MCF 10A (cell line): ENCODE data around the gene ARHGAP19. TPM values are rescaled to one million over a fixed set of nuclear protein-coding genes. Genes with fewer than 3 reads are reported as not detected.

Source experiments
- BruUV-seq: library from RNA; stranded (reverse); fragments of 400-500 nt; replicated peaks from 2 replicates; lab custom pipeline; 2021; lab: Mats Ljungman, UMichigan
- CTCF ChIA-PET: fragments of 300-600 bp; sonication (Branson Sonifier 250); formaldehyde crosslinking; extraction: SDS; loops from one replicate; lab custom pipeline; 2021; ENCODE audit warnings: antibody characterized with exemption, inconsistent platforms; lab: Yijun Ruan, JAX
- POLR2A ChIA-PET: fragments of 300-600, 350-650 bp; sonication (Branson Sonifier 250); formaldehyde crosslinking; extraction: SDS; loops from one replicate; lab custom pipeline; 2020; ENCODE audit warnings: antibody characterized with exemption, inconsistent platforms; lab: Yijun Ruan, JAX
- DNase-seq: peaks from one replicate; pipeline ENCODE4 v3.0.0-alpha.2; 2018; ENCODE audit not compliant: unreplicated experiment
- H3K27ac Mint-ChIP-seq: one replicate; pipeline ENCODE4 v1.8.0; 2022; ENCODE audit warnings: mild to moderate bottlenecking, low read depth, mixed read lengths; ENCODE audit not compliant: unreplicated experiment
- H3K27me3 Mint-ChIP-seq: one replicate; pipeline ENCODE4 v1.8.0; 2022; ENCODE audit warnings: mixed read lengths; ENCODE audit not compliant: insufficient read depth, unreplicated experiment
- H3K36me3 Mint-ChIP-seq: one replicate; pipeline ENCODE4 v1.8.0; 2022; ENCODE audit warnings: mild to moderate bottlenecking, moderate library complexity, mixed read lengths; ENCODE audit not compliant: insufficient read depth, unreplicated experiment
- H3K4me1 Mint-ChIP-seq: one replicate; pipeline ENCODE4 v1.8.0; 2022; ENCODE audit warnings: mixed read lengths; ENCODE audit not compliant: insufficient read depth, unreplicated experiment
- H3K4me3 Mint-ChIP-seq: one replicate; pipeline ENCODE4 v1.8.0; 2022; ENCODE audit warnings: mild to moderate bottlenecking, moderate library complexity, mixed read lengths; ENCODE audit not compliant: unreplicated experiment
- H3K9me3 Mint-ChIP-seq: one replicate; pipeline ENCODE4 v1.8.0; 2022; ENCODE audit warnings: mixed read lengths; ENCODE audit not compliant: unreplicated experiment
- CTCF ChIP-seq: fragments of 200-600 bp; IDR thresholded peaks from one replicate; pipeline ENCODE4 v1.8.0; 2022; ENCODE audit warnings: antibody characterized with exemption, mild to moderate bottlenecking; ENCODE audit not compliant: unreplicated experiment
- intact Hi-C: fragments of 100-400 bp; cut with micrococcal nuclease; formaldehyde crosslinking; loops from 2 replicates; pipeline ENCODE4 v1.14.1; 2022
- total RNA-seq: library from RNA; stranded (reverse); gene quantifications from 2 replicates; pipeline ENCODE4 v1.2.3, GENCODE V29; 2022

ARHGAP19 gene
- total RNA-seq, 1 experiment from 2014 or later: 11.7 TPM

DNA sequence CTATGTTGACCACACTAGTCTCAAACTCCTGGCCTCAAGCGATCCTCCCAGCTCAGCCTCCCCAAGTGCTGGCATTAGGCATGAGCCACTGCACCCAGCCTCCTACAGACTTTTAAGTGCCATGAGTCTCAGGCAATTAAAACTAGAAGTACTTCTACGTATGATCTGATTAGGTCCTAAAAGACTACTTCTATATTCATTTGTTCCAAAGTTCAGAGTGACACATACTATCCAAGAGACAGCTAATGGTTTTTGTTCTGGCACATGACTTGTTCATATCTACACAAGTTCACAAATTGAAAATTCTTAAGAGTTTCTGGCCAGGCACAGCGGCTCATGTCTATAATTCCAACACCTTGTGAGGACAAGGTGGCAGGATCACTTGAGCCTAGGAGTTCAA is 11.7 kb downstream of the ARHGAP19 start:
- no peak for DNase-seq
- POLR2A ChIA-PET: interaction anchor here (0.7 to 4.0 kb wide), 3 partner anchors 11 to 59 kb away, joined by 3 to 87 read pairs (median 5); partner anchors contain the start of genes ARHGAP19 and FRAT2
- TF ChIP-seq CTCF: no peak
- CTCF ChIA-PET: interaction anchor here (0.6 to 3.1 kb wide), 2 partner anchors 18 to 51 kb away, joined by 4 to 55 read pairs; partner anchors contain the start of gene FRAT2
- peak overlapping the region; percentile 46 for H3K27ac Mint-ChIP-seq
- H3K4me1 Mint-ChIP-seq: peaks cover 17% of the 10 kb centered on the region
- no peaks in the 10 kb centered on the region for H3K9me3 Mint-ChIP-seq
- no peaks in the 10 kb centered on the region for H3K27me3 Mint-ChIP-seq
- no peak overlapping the region for H3K4me3 Mint-ChIP-seq
- H3K36me3 Mint-ChIP-seq: peaks cover 7% of the 10 kb centered on the region
- intact Hi-C loops: no loop called here
- BruUV-seq: no TSS peak

DNA sequence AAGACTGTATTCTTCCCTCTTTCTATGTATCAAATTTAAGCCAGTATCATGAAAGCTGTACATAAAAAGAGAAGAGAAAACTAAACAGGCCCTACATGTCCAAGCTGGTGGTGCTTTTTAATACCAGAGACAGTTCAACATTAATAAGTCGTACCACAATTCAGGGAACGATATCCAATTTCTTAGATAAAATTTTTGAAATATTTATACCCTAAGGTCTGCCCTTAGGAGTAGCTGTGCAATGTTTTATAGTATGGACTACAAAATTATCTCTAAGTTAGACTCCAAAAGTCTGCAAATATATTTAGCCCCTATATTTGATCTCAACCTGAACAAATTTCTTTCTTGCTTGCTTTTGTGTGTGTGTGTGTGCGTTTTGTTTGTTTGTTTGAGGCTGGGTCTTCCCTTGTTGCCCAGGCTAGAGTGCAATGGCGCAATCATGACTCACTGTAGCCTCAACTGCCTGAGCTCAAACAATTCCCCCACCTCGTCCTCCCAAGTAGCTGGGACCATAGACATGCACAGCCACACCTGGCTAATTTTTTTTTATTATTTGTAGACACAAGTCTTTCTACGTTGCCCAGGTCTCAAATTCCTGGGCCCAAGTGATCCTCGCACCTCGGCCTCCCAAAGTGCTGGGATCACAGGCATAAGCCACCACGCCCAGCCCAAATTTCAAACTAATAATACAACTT is 13.2 kb downstream of the ARHGAP19 start:
- no TSS peak for BruUV-seq
- Mint-ChIP-seq H3K9me3 (no peaks in the 10 kb centered on the region), H3K4me1 (peaks cover 17% of the 10 kb centered on the region), H3K27me3 (no peaks in the 10 kb centered on the region), H3K36me3 (no peaks in the 10 kb centered on the region), H3K27ac (peak overlapping the region; percentile 89), H3K4me3 (peak overlapping the region; percentile 6)
- CTCF ChIA-PET: interaction anchor here (0.6 to 3.1 kb wide), 41 partner anchors 9 to 1713 kb away, joined by 3 to 55 read pairs (median 4); partner anchors contain the start of genes ARHGAP19, FRAT2 and RRP12
- DNase-seq: peak; percentile 90
- TF ChIP-seq CTCF: no peak
- intact Hi-C loops: loop anchor here (2.0 kb wide), 3 partner anchors 40 to 76 kb away; partner anchors contain the start of gene FRAT1
- POLR2A ChIA-PET: interaction anchor here (0.6 to 4.0 kb wide), 20 partner anchors 9 to 911 kb away, joined by 3 to 87 read pairs (median 5); partner anchors contain the start of genes ARHGAP19, FRAT1, FRAT2 and RRP12

- H3K27ac Mint-ChIP-seq: peak overlapping the region; percentile 89
- ChIA-PET CTCF (interaction anchor here (0.6 to 3.1 kb wide), 42 partner anchors 8 to 1713 kb away, joined by 3 to 55 read pairs (median 4); partner anchors contain the start of genes ARHGAP19, FRAT2 and RRP12), POLR2A (interaction anchor here (0.6 to 4.0 kb wide), 22 partner anchors 8 to 910 kb away, joined by 3 to 87 read pairs (median 4); partner anchors contain the start of genes ARHGAP19, FRAT1, FRAT2 and RRP12)
- peak; percentile 37 for TF ChIP-seq CTCF
- intact Hi-C loops: loop anchor here (2.0 kb wide), 3 partner anchors 40 to 76 kb away; partner anchors contain the start of gene FRAT1
- no peak overlapping the region for H3K4me3 Mint-ChIP-seq
- peaks cover 17% of the 10 kb centered on the region for H3K4me1 Mint-ChIP-seq
- H3K36me3 Mint-ChIP-seq: no peaks in the 10 kb centered on the region
- BruUV-seq: no TSS peak
- DNase-seq: peak; percentile 84
- no peaks in the 10 kb centered on the region for H3K27me3 Mint-ChIP-seq
- no peaks in the 10 kb centered on the region for H3K9me3 Mint-ChIP-seq
Measured at GRCh38 chr10:97278491-97278989, 13.9 kb downstream of the ARHGAP19 start.

DNA sequence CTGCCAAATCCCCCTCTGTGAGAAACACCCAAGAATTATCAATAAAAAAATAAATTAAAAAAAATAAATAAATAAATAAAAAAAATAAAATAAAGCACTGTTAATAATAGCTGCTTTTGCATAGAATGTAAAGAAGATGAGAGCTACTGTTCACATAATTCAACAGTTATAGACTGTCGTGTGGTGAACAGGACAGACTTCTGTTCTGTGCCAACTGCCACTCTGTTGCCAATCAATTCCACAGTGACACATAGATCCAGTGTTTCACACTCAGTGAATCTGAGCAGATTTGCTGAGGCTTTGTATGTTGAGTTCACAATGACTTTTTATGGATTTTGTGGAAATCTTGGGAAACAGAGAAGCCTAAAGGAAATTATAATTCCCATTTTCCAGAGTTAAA is 14.9 kb downstream of the ARHGAP19 start:
- Mint-ChIP-seq H3K4me1 (peaks cover 17% of the 10 kb centered on the region), H3K27me3 (no peaks in the 10 kb centered on the region), H3K36me3 (no peaks in the 10 kb centered on the region), H3K27ac (no peak overlapping the region), H3K9me3 (no peaks in the 10 kb centered on the region), H3K4me3 (no peak overlapping the region)
- DNase-seq: no peak
- BruUV-seq: no TSS peak
- intact Hi-C loops: no loop called here
- ChIA-PET POLR2A (interaction anchor here (1.2 to 4.0 kb wide), 5 partner anchors 41 to 399 kb away, joined by 3 to 87 read pairs (median 11); partner anchors contain the start of genes FRAT1, FRAT2 and RRP12), CTCF (interaction anchor here (0.6 to 3.1 kb wide), 6 partner anchors 14 to 903 kb away, joined by 3 to 55 read pairs (median 5); partner anchors contain the start of genes ARHGAP19 and FRAT2)
- TF ChIP-seq CTCF: no peak
